ENCODE results near the gene MYO1E. TPM values are rescaled to one million over a fixed set of nuclear protein-coding genes. Genes with fewer than 3 reads are reported as not detected.

MYO1E gene
- total RNA-seq, 1 donor: 336 TPM

GRCh38 chr15:59200560-59200959 lies 172.1 kb downstream of the MYO1E start:
- Histone ChIP-seq H2AFZ (ENCODE audit: low read length) (no peak overlapping the region), H4K20me1 (ENCODE audit: insufficient read depth, low read length) (no peaks in the 10 kb centered on the region), H3K4me3 (ENCODE audit: insufficient read depth, low read length) (no peak overlapping the region), H3K27me3 (ENCODE audit: insufficient read depth, low read length) (no peaks in the 10 kb centered on the region), H3K27ac (ENCODE audit: low read depth, low read length) (peak overlapping the region; percentile 32), H3K36me3 (ENCODE audit: insufficient read depth, low read length) (peaks cover 78% of the 10 kb centered on the region), H3K4me2 (ENCODE audit: insufficient read depth, low read length) (no peak overlapping the region), H3K79me2 (ENCODE audit: insufficient read depth, low read length) (no peaks in the 10 kb centered on the region), H3K4me1 (ENCODE audit: insufficient read depth, low read length) (peaks cover 12% of the 10 kb centered on the region), H3K9me3 (ENCODE audit: low read depth, low read length) (no peaks in the 10 kb centered on the region)
- no peak for DNase-seq (ENCODE audit: insufficient read length, low spot score, missing footprints)
- TF ChIP-seq CTCF (IDR thresholded peaks at IDR 0.05; ENCODE audit: extremely low read depth, low read depth, low read length): no peak

DNA sequence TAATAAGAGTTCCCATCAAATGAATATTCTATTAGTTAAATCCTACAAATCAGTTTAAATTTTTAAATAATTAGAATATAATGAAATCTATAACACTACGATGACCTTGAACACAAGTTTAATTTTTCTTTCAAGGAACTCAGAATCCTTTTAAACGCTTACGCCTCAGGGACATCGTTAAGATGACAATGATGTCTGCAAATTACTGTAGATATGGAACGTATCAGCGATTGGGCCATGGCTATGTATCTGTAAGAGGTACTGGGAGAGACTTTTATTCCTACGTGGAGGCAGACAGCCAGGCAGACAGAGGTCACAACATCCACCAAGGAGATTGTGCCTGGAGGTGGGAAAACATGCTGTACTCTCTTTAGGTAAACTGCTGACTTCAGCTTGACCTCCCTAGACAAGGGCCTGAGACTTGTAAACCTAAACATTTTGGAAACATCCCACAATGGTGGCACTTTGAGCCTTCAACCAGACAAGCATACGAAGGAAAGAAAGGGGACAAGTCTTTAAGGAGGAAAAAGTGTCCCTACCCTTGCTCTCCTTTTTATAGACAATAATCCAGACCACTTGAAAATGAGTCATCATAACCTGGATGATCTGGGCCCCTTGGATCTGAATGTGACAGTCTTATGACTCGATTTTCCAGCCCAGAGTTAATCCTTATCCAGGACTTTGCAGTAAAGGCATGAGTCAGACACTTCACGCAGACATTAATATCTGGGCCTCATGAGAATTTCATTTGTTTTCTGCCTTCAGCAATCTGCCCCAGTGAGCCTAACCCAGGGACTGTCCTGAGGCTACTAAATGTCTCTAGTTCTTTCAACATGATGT lies 172.8 kb downstream of the MYO1E start:
- Histone ChIP-seq H4K20me1 (ENCODE audit: insufficient read depth, low read length) (no peaks in the 10 kb centered on the region), H3K79me2 (ENCODE audit: insufficient read depth, low read length) (no peaks in the 10 kb centered on the region), H3K4me3 (ENCODE audit: insufficient read depth, low read length) (no peak overlapping the region), H3K36me3 (ENCODE audit: insufficient read depth, low read length) (peaks cover 78% of the 10 kb centered on the region), H3K27me3 (ENCODE audit: insufficient read depth, low read length) (no peaks in the 10 kb centered on the region), H3K4me1 (ENCODE audit: insufficient read depth, low read length) (peaks cover 19% of the 10 kb centered on the region), H3K27ac (ENCODE audit: low read depth, low read length) (peak overlapping the region; percentile 32), H3K4me2 (ENCODE audit: insufficient read depth, low read length) (no peak overlapping the region), H2AFZ (ENCODE audit: low read length) (no peak overlapping the region), H3K9me3 (ENCODE audit: low read depth, low read length) (no peaks in the 10 kb centered on the region)
- DNase-seq (ENCODE audit: insufficient read length, low spot score, missing footprints): peak; percentile 95
- no peak for TF ChIP-seq CTCF (IDR thresholded peaks at IDR 0.05; ENCODE audit: extremely low read depth, low read depth, low read length)

GRCh38 chr15:59197454-59197853 lies 175.2 kb downstream of the MYO1E start:
- H3K4me3 ChIP-seq (ENCODE audit: insufficient read depth, low read length): no peak overlapping the region
- peaks cover 31% of the 10 kb centered on the region for H3K4me1 ChIP-seq (ENCODE audit: insufficient read depth, low read length)
- no peaks in the 10 kb centered on the region for H4K20me1 ChIP-seq (ENCODE audit: insufficient read depth, low read length)
- H3K4me2 ChIP-seq (ENCODE audit: insufficient read depth, low read length): no peak overlapping the region
- no peak for TF ChIP-seq CTCF (IDR thresholded peaks at IDR 0.05; ENCODE audit: extremely low read depth, low read depth, low read length)
- H3K36me3 ChIP-seq (ENCODE audit: insufficient read depth, low read length): peaks cover 77% of the 10 kb centered on the region
- DNase-seq (ENCODE audit: insufficient read length, low spot score, missing footprints): no peak
- H2AFZ ChIP-seq (ENCODE audit: low read length): no peak overlapping the region
- no peak overlapping the region for H3K27ac ChIP-seq (ENCODE audit: low read depth, low read length)
- H3K79me2 ChIP-seq (ENCODE audit: insufficient read depth, low read length): no peaks in the 10 kb centered on the region
- H3K9me3 ChIP-seq (ENCODE audit: low read depth, low read length): no peaks in the 10 kb centered on the region
- H3K27me3 ChIP-seq (ENCODE audit: insufficient read depth, low read length): no peaks in the 10 kb centered on the region

DNA sequence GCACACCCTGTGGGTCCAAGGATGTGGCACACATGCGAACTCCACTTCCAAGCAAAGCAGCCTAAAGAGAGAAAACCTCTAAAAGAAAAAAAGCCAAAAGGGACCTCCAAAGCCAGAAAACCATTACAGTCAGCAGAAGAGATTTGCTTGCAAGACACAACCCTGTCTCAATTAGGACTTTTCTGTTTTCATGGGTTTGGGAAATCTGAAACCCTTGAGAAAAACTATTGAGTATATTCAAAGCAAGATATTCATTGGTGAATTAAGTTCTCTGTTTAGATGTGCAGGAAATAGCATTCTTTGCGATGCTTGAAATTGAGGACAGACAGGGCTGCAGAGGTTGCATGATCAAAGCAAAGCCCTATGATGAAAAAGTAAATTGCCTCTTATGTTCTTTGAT lies 176.3 kb downstream of the MYO1E start:
- peak; percentile 32 for DNase-seq (ENCODE audit: insufficient read length, low spot score, missing footprints)
- H3K36me3 ChIP-seq (ENCODE audit: insufficient read depth, low read length): peaks cover 68% of the 10 kb centered on the region

More for the DNA sequence above, 176.3 kb downstream of the MYO1E start:
- no peak for TF ChIP-seq CTCF (IDR thresholded peaks at IDR 0.05; ENCODE audit: extremely low read depth, low read depth, low read length)
- no peak overlapping the region for H3K4me3 ChIP-seq (ENCODE audit: insufficient read depth, low read length)
- H3K4me1 ChIP-seq (ENCODE audit: insufficient read depth, low read length): peaks cover 41% of the 10 kb centered on the region
- no peak overlapping the region for H3K27ac ChIP-seq (ENCODE audit: low read depth, low read length)
- H2AFZ ChIP-seq (ENCODE audit: low read length): no peak overlapping the region
- H3K4me2 ChIP-seq (ENCODE audit: insufficient read depth, low read length): no peak overlapping the region
- peaks cover 4% of the 10 kb centered on the region for H4K20me1 ChIP-seq (ENCODE audit: insufficient read depth, low read length)
- no peaks in the 10 kb centered on the region for H3K27me3 ChIP-seq (ENCODE audit: insufficient read depth, low read length)
- H3K9me3 ChIP-seq (ENCODE audit: low read depth, low read length): no peaks in the 10 kb centered on the region
- no peaks in the 10 kb centered on the region for H3K79me2 ChIP-seq (ENCODE audit: insufficient read depth, low read length)

Data from osteoblast (primary cell).